ENCODE measurements around the gene NCS1. TPM values are rescaled to one million over a fixed set of nuclear protein-coding genes. Genes with fewer than 3 reads are reported as not detected.

Gene NCS1
- total RNA-seq, result 32.9 and 76.4 TPM in 2 replicates

GRCh38 chr9:130172161-130172857 lies at the start of gene NCS1:
TSS of gene NCS1 (plus strand) at chr9:130172404. CDS start at chr9:130172664, 260 bp downstream.

DNA sequence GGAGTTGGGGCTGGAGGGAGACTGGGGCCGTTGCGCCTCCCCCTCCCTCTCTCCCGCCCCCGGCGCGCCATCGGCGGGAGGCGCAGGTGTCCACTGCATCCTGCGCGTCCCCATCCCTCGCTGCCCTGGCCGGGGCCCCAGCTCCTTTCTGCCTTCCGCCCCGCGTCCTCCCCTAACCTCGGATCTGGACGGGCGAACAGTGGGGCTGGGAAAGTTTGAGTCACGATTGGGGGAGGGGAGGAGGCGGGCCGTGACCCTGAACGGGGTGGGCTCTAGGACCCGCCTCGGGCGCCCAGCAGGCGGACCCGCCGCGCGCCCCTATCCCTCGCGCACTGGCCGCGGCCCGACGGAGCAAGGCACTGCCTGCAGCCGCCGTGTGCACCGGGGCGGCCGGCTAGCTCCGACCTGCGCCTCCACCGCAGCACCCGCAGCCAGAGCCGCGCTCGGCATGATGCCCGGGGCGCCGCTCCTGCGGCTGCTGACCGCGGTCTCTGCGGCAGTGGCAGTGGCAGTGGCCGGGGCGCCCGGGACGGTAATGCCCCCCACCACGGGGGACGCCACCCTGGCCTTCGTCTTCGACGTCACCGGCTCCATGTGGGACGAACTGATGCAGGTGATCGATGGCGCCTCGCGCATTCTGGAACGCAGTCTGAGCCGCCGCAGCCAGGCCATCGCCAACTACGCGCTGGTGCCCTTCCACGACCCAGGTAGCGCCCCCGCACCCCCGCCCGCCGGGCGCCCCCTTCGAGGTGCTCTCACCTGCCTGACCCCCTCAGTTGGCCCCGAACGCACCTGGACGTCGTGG lies 93.4 kb downstream of the NCS1 start, which contains the start of gene HMCN2:
HMCN2 (plus strand) TSS at position 330 of the 805 bp plus-strand sequence; CDS start at position 449, 119 bp downstream.

Other genes starting within 250 kb of the NCS1 start
- gene FNBP1, start 129.2 kb upstream of the NCS1 start, total RNA-seq, result 30.5 and 36.9 TPM in 2 replicates
- 31.1 and 37.2 TPM in 2 replicates for gene GPR107, start 118.5 kb upstream of the NCS1 start, total RNA-seq
- under 0.01 and 0.17 TPM in 2 replicates for gene HMCN2, start 93.4 kb downstream of the NCS1 start, total RNA-seq

Measured in smooth muscle cell of trachea (primary cell).